K562 treated with DMSO at 1 percent for 24 hours (cell line): ENCODE results near the gene FGF12. TPM values are rescaled to one million over a fixed set of nuclear protein-coding genes. Genes with fewer than 3 reads are reported as not detected.

Experiments used
- total RNA-seq: library from RNA; unstranded; fragments of 300-600 nt; gene quantifications from 2 replicates; pipeline ENCODE4 v1.2.3, GENCODE V29; 2022; ENCODE audit warnings: low read depth; ENCODE audit not compliant: insufficient read depth

The FGF12 gene
- not detected in 2 replicates for total RNA-seq

DNA sequence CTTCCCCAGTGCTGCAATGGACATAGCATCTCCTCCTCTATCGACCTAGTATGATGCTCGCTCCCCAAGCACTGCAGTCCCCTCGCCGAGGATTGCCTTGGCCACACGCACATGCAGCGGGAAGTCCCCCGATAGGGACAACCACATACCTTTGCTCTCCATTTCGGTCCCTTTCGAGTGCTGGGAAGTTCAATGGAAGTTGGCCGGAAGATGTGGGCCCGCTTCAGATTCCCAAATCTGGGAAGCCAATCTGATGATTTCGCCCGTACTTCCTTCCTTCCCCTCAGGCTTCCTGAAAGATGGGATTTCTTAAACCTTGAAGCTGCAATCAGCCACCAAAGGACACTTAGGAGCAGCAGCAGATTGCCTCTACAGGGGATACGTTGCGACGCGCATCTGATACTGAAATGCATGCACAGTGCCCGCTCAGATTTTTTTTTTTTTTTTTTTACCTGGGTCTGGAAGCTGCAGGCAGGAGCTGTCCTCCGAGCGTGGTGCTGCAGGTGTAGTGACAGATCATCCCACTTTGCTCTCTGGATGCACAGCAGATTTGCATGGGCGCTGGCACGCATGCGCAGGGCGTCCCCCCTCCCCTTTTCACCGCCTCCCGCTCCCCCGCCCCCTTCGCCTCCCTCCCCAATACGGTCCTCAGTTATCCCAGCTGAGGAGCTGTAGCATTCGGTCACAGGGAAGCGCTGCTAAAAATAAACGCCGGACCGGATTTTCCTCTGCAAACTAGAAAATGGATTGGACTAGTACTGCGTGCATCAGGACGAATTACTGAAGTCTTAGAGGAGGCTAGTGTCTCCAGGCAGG lies at the start of gene FGF12:
FGF12 (minus strand) TSS at position 510 of the 816 bp plus-strand sequence.

Other genes with a start within 250 kb of the FGF12 start
- 0.32 and 0.41 TPM in 2 replicates for gene MB21D2, start 190.3 kb upstream of the FGF12 start, total RNA-seq